Stimulated activated CD8-positive, alpha-beta memory T cell treated with anti-CD3 and anti-CD28 coated beads, Interleukin-4, amount 100 ng/mL, for 24 hours (primary cell): ENCODE results near the gene TTI1.
"Not testable (repeated sequence)": the region's sequence is repeated elsewhere in the genome, so short reads cannot be mapped to it uniquely, and the experiment has no call there.

Experiments
- DNase-seq: peaks from one replicate; pipeline ENCODE4 v3.0.0-alpha.2; 2020; ENCODE audit warnings: low read depth

The TTI1 gene

GRCh38 chr20:38009416-38009815 lies 23.8 kb downstream of the TTI1 start:
- DNase-seq: not testable (repeated sequence)

- no peak for DNase-seq
Measured at GRCh38 chr20:38008233-38008944, 24.9 kb downstream of the TTI1 start.

DNA sequence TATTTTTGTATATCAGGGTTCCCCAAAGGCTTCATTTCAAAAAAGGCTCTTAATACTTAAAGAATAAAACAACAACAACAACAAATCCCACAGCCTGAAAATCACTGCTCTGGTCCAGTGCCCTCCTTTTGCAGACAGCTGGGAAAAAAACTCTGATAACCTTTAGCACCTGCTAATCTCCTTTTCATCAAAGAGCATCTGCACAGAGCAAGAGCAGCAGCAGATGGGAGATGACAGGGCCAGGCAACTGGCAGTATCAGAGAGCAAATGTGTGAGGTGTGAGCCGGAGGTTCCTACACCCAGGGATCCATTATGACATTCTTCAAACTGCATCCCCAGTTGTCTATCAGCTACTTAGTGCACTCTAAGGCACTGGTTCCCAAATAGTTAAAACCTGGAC lies 25.7 kb downstream of the TTI1 start:
- DNase-seq: no peak

DNA sequence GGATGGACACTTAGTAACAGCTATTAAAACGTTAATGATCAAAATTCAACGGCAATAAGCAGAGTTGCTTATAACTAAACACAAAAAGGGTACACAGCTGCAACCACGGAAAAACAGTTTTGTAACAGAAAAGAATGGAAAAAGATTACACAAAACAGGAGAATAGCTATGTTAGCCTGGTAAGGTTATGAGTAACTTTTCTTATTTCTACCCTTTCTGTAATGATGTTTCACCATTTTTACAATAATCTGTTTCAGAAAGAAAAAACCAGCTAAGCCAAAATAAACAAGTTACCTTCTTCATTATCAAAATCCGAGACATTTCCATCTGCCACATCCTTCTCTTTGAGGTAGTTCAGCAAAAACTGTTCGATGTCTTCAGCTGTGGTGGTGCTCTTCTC lies 27.4 kb downstream of the TTI1 start:
- DNase-seq: no peak

DNA sequence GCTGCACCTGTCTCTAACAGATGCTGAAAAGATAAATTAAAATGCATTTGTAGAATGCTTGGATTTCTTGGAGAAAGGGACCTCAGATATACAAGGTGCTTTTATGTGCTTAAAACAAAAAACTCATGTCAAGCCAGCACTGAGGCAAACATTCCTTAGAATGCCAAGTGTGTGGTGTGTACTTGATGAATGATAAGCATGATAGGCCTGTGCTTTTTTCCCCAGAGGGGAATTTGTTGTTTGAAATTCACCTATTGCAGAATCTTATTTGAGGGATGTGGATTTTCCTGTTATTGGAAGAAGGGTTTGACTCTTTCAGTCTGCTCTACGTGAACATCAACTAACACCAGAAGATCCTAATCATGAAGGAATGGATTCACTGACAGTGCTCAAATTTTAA lies 28.8 kb downstream of the TTI1 start:
- DNase-seq: no peak

- DNase-seq: no peak
Measured at GRCh38 chr20:38002422-38002821, 30.8 kb downstream of the TTI1 start.

DNA sequence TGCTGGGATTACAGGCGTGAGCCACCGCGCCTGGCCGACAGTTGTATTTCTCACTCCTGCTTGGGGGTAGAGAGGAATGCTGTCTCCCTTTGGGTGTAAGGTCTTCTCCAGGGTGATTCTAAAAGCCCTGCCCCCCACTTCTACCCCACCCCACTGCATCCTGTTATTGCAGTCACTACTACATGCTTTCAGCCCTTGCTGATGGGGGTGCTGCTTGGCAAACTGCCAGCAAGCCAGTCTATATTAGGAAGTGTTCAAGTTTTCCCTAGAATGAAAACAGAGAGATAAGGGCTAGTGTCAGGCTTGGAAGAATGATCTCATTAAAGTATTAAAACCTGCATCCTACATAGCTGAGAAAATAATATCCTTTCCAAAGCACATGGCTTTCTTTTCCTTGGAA lies 31.3 kb downstream of the TTI1 start:
- DNase-seq: no peak

DNA sequence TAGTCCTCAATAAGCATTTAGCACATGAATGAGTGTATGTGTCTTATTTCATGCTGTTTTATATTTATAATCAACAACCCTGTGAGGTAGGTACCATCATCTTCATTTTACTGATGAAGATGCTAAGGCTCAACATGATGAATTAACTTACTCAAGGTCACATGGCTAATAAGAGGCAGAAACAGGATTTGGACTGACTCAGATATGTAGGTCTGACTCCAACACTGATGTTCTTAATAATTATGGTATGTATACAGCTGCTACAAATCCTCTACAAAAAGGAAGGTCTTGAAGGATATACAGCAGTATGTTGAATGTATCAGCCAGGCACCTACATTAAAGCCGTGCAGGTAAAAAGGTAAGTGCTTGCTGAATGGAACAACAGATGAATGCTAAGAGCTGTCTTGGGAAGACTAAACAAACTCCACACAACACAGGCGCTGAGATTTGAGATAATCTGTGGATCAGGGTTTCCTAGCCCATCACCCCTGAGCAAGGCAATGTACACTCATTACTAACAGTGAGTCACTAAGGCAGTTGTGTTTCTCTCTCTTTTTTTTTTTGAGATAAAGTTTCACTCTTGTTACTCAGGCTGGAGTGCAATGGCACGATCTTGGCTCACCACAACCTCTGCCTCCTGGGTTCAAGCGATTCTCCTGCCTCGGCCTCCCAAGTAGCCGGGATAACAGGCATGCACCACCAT lies 31.9 kb downstream of the TTI1 start:
- DNase-seq: no peak

GRCh38 chr20:38000293-38000692 lies 33.0 kb downstream of the TTI1 start:
- DNase-seq: no peak

- no peak for DNase-seq
Measured at GRCh38 chr20:37999526-38000263, 33.6 kb downstream of the TTI1 start.

DNA sequence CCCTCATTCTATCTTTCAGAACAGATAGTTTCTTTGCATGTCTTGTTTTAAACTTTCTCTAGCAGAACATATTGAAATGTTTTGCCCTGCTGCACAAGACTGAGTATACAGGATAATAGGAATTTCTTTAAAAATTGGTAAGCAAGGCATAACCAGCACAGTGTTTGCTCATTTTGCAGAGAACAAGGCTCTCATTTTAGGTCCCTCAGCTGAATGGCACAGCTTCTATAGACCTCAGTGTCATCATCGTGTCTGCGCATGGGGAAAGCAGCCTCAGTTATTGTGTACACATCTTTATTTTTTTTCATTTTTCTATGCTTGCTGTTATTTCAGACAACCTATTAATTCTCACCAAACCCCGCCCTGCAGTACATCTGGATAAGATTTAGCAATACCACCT lies 35.7 kb downstream of the TTI1 start:
- DNase-seq: no peak

DNA sequence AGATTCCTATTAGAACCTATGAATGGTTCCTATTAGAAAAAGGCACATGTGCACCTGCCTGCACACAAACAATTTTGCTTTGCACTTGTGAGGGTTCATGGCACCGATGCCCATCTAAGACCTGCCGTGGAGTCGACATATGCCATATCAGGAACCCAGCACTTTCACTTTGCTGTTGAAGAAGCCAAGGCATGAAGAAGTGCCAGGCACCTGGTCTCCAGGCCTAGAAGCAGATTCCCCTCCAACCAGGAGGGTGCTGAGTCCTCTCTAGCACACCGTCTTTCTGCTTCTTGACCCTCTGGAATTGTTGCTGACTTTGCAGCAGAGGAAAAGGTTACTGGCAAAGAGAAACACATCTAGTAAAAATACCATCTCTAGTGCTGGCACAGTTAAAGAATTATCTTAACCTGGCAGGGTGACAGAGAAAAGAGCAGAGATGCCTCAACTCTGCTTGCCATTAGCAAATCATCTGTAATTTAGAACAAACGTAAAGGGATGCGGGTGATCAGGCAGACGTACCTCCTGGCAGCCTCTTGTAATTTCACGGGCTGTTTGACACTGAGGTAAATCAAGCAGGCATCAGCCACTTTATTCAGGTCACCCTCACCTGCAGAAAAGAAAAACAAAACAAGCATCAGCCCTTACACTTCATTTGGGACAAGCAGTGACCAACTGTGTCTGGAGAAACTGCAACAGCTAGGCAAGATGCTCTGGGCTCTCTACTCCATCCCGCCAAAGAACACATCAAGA lies 37.2 kb downstream of the TTI1 start:
- no peak for DNase-seq

DNA sequence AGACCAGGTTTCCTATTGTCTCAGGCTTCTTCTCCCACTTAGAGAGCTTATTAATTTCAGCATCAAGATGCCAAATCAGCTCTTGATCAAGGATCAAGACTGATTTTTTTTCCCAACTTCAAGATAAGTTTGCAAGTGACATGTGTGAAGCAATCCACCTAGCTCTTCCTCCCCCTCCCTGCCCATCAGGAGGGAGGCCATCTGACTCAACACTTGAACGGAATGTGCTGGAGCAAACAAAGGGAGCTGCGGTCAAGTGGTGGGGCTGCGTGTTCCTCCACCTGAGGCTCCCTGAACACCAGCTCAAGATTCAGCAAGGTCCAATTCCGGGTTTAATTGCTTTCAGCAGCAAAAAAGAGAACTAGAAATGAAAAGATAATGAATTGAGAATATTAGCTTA lies 38.7 kb downstream of the TTI1 start:
- DNase-seq: no peak

DNA sequence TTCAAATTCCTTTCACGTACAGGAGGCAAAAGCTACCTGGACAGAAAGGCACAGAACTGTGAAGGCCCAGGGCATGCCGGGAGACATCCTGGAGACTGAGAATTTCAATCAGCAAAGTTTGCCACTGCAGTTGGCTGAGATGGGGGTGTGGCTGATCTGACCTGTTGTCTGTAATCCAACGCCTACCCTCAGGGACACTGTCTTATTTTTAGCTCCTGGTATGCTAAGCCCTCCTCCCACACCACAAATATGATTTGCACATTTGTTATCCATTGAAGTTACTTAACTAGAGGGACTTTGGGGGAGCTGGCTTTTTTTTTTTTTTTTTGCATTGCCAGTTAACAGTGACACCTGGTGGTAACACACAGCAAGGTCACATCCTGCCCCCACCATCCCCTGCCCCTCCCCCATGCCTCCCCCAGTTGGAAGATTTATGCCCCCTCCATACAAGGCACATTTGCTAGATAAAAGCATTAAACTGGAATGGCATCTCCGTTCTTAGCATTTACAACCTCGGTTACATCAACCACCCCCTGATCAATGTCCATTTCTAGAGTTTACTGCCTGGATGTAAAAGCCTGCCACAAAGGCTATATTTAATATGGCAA lies 40.4 kb downstream of the TTI1 start:
- peak; percentile 11 for DNase-seq

DNA sequence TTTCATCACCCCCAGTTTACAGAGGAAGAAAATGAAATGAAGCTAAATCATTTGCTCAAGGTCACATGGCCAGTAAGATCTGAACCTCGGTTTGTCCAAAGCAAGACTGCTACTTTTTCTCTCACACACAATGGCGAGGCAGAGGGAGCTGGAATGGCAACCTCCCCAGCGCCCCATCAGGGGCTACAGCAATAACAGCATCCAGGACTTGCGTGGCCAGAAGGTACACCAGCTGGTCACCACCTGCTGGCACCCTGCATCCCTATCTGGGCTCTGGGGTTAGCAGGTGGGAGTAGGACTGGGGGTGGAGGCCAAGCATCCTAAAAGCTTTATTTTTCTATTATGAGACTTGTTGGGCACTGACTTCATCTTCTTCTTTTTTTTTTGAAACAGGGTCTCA lies 41.3 kb downstream of the TTI1 start:
- no peak for DNase-seq

- no peak for DNase-seq
Measured at GRCh38 chr20:37991157-37991866, 41.9 kb downstream of the TTI1 start.

GRCh38 chr20:37990571-37991151 lies 42.6 kb downstream of the TTI1 start:
- DNase-seq: peak; percentile 43

DNA sequence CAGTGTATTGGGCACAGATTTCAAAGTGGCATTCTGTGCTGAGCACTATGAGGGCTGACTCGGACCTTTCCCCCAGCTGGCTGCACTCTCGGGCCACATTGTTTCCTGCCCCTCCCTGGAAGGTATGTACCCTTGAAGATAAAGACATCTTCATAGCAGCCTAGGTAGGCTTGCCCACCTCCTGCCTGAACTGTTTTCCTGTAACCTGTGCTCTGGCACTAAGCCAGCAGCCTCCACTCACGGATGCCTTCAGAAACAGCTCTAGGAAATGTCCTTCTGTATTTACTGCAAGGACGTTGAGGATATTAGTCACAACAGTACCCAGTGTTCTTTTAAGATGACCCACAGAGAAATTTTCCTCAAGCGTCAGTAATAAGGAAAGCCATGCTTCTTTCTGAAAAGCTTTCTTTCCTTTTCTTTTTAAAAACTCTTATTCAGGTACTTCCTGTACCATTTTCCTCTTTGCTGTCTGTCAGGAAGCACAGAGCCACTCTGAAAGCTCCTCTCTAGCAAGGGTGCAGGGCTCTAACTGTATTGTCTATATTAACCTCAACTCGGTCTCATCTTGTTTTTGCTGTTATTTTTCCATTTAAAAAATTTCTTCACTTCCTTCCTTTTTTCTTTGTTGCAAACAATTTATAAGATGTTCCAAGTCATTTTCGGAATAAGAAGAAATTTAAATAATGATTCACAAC lies 43.5 kb downstream of the TTI1 start:
- no peak for DNase-seq

- DNase-seq: no peak
Measured at GRCh38 chr20:37988306-37988954, 44.8 kb downstream of the TTI1 start.
